Prostate gland (tissue), 2 donors: ENCODE results near the gene RWDD2A.

Experiments
- POLR2A ChIP-seq: fragments of 450-650 bp; IDR thresholded peaks from one replicate; pipeline ENCODE4 v1.6.1; 2016; ENCODE audit warnings: antibody characterized with exemption, mild to moderate bottlenecking
- TF ChIP-seq, protein P1 (sequence below), 4 experiments: fragments of 200-600 bp in 2 of 4; fragments of 450-650 bp in 2 of 4; sonication (generic) in 2 of 4; IDR thresholded peaks; 1 replicate in 3 of 4; 2 replicates in 1 of 4; pipeline ENCODE4 v1.5.1; 2016 to 2019; ENCODE audit warnings: antibody characterized with exemption in 4 of 4, mild to moderate bottlenecking in 2 of 4, moderate library complexity in 2 of 4

GRCh38 chr6:83155794-83156193 is 37.4 kb upstream of the RWDD2A start:
- TF ChIP-seq, protein P1, sequence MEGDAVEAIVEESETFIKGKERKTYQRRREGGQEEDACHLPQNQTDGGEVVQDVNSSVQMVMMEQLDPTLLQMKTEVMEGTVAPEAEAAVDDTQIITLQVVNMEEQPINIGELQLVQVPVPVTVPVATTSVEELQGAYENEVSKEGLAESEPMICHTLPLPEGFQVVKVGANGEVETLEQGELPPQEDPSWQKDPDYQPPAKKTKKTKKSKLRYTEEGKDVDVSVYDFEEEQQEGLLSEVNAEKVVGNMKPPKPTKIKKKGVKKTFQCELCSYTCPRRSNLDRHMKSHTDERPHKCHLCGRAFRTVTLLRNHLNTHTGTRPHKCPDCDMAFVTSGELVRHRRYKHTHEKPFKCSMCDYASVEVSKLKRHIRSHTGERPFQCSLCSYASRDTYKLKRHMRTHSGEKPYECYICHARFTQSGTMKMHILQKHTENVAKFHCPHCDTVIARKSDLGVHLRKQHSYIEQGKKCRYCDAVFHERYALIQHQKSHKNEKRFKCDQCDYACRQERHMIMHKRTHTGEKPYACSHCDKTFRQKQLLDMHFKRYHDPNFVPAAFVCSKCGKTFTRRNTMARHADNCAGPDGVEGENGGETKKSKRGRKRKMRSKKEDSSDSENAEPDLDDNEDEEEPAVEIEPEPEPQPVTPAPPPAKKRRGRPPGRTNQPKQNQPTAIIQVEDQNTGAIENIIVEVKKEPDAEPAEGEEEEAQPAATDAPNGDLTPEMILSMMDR (IDR thresholded peaks at IDR 0.05): no peak
- no peak for TF ChIP-seq POLR2A
